Stimulated activated CD4-positive, alpha-beta T cell treated with anti-CD3 and anti-CD28 coated beads, Interleukin-15, amount 100 ng/mL, for 48 hours (primary cell): ENCODE data around the gene TTLL6.
A peak's percentile ranks its signal among the peaks of the same experiment; 100 is the strongest.
"Not testable (repeated sequence)": the region's sequence is repeated elsewhere in the genome, so short reads cannot be mapped to it uniquely, and the experiment has no call there.

Experiments
- DNase-seq, 2 donors: peaks; one replicate each; pipeline ENCODE4 v3.0.0-alpha.2; 2020; ENCODE audit warnings: low read depth in 2 of 2

The TTLL6 gene

DNA sequence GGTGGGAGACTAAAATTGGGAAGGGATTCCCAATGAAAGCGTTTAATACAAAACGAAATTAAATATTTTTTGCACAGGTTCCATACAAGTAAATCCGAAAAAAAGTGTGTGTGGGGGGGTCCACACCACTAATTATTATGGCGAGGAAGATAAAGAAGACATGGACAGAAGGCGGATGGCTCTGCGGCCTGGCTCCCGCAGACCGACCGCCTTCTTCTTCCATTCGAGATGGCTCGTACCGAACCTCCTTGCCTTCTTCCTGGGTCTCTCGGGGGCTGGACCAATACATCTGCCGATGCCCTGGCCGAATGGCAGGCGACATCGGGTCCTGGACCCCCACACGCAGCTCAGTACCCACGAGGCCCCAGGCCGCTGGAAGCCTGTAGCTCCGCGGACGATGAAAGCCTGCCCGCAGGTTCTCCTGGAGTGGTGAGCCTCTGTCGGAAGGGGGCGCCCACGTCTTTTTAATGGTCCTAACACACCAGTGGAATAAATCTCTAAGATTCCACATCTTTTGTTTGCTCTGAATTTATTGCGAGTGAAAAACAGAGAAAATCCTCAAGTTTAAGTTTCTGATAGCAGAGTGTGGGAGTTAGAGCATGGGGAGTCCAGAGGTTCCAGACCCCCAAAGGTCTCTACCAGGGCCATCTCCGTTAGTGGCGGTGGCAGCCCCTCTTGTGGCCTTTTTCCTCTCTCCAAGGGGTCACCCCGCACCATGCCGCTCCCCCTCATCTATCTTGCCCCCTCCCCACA lies 92.6 kb downstream of the TTLL6 start:
- peak; percentile 63 to 75 for DNase-seq

DNA sequence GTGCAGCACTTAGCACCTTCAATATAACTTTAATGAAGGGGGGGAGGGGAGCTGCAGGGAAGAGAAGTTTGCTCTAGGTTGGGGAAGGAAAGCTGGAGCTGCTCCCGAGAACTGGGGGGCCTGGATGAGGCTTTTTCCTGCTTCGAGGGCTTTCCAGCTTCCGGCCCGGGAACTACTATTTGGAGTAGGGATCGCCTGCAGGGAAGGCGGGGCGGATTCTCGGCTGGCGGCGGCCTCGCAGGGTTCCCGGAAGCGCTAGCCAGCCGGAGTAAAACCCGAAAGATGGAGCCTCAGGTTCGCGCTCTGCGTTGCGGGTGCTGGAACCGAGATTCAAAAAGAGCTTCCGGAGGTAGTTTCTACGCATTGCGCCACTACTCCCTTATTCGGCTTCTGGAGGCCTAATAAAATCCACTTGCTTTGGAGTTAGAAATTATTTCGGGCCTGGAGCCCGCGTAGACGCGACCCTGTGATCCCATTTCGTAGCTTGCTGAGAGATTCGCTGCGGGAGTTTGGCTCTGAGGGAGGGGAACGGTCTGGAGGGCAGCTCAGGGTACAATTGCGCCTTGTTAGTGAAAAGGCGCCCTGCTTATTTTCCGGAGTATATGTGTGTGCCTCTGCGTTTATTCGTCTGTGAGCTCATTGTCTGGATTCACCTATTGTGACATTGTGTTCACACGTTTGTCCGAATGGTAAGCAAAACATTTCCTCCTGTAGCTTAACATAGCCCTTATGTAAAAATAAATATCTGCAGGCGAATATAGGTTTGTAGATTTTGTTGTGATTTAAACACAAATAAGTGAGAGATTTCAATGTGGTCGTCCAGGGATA lies 93.4 kb downstream of the TTLL6 start:
- DNase-seq, result no peak

DNA sequence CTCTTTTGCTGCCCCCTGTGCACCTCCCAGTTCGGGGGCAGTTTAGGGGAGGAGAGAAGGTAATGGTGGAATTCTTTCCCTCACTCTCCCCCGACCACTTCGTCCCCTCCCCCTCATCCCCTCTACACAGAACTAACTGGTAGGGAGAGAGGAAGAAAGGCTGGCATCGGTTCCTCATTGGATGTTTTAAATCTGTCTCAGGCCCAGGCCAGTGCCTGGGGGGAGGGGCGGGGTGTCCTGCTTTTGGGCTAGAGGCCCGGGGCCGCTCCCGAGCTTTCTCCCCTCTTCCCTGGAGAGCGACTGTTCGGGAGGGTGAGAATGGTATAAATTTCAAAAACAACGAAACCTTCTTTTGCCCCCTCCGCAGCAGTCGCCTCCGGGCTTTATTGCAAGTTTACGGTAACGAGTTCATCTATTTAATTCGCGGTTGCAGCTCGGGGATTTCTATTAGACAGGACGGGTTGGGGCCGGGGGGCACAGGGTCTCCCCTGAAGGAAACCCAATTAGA lies 94.1 kb downstream of the TTLL6 start, which contains the start of gene PRAC2:
Gene PRAC2 (plus strand): TSS at position 271 of the 508 bp plus-strand sequence. CDS start 1,226 bp downstream, outside the sequence.
- no peak for DNase-seq

DNA sequence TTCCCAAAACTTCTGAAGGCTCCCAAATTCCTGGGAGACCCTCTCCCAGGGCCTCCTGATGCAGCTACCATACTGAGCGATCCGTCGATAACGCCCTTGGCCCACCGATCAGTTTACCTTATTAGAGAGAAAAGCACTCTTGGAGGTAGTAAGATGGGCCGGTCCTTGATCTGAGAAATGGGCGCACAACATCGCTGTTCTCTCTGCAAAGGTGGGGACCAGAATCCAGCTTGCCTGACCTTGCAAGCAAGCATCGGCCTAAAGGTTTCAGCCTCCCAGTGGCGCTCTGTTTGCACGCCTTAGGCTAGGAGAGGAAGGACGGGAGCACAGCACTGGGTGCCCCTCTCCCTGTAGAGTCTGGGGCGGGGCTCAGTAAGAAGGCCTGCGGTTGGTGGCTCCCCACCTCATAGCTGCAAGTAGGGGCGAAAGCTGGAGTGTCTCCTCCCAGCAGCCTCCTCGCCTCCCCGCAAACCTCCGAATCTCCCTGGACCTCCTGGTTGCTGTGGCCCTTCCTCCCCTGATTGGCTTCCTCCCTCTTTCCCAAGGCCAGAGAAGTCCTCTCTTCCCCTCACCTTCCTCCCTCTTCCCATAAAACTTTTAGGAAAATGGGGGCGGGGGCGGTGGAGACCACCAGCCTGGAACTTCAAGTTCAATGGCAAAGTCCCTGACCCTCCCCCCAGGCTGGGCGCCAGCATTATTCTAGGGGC lies 94.7 kb downstream of the TTLL6 start, which contains the start of gene PRAC1:
Gene PRAC1 (minus strand): TSS at position 318 of the 707 bp plus-strand sequence. CDS start 126 bp downstream, at position 192.
- DNase-seq, result no peak

DNA sequence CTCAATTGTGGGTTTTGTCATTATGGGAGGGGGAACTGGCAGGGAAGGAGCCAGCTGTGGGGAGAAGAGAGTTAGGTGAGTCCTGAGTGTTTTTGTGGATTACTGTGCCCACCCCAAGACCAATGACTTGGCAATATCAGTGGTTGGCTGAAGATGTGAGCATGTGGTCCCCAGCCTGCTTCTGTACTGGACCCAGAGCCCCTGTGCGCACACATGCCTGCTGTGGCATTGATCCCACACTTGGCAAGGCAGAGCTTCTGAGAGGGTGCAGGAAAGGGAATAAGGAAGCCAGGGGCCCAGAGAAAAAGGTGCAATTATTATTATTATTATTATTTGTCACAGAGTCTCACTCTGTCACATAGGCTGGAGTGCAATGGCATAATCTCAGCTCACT lies 96.0 kb downstream of the TTLL6 start:
- no peak for DNase-seq

DNA sequence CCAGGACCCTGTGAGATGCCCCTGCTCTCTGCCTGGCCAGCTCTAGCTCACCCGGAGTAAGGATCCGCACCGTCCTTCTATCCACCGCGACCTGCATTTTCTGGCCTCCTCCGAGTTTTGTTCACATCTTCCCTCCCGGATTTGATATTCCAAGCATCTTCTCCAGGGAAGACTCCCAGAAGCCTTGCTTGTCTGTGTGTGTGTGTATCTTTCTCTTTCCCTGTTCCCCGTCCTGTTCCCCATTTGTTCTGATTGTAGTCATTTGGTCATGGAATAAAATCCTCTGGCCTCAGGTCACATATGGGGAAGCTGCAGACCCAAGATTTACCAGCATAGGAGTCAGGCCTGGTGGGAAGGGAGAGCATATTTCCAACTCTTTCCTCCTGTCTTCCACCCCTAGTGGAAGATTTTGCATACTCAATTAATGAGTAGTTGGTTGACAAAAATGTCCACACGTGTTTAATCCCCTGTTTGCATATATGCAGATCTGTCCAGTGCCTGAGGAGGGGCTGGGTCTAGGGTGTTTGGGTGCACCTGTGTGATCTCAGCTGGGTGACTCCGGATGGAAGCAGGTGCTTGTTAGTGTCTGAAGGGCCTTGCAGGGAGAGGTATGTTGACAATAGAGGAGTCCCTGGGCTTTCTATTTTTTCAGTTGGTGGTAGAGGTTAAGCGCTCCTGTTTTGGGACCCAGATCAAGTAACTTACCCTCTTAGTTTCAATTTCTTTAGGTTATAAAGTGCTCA lies 96.6 kb downstream of the TTLL6 start:
- no peak for DNase-seq

DNA sequence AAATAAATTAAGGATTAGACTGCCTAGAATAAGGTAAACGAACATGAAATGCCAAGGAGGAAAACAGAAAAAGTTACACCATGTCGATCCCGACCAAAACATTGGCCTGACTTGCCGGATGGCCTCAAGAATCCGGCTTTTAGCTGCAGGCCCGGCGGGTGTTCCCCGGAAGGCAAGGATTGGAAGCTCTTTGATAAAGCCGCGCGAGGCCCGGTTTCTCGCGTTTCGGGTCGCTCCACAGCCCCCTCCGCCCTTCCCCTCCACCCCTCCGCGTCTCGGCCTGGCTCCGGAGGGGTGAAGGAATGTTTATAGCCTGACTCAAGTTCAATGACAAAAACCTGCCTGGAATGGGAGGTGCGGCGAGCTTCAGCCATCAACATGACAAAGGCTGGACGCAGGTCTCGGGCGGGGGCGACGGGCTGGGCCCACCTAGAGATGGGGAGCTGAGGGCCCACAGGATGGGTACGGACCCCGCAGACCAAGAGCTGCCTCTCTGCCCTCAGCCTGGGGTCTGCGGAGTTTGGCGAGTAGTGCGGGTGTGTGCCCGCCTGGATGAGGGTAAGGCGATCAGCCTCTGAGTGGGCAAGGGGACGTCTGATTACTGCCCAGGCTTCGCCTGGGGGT lies 97.3 kb downstream of the TTLL6 start:
- DNase-seq, result no peak

DNA sequence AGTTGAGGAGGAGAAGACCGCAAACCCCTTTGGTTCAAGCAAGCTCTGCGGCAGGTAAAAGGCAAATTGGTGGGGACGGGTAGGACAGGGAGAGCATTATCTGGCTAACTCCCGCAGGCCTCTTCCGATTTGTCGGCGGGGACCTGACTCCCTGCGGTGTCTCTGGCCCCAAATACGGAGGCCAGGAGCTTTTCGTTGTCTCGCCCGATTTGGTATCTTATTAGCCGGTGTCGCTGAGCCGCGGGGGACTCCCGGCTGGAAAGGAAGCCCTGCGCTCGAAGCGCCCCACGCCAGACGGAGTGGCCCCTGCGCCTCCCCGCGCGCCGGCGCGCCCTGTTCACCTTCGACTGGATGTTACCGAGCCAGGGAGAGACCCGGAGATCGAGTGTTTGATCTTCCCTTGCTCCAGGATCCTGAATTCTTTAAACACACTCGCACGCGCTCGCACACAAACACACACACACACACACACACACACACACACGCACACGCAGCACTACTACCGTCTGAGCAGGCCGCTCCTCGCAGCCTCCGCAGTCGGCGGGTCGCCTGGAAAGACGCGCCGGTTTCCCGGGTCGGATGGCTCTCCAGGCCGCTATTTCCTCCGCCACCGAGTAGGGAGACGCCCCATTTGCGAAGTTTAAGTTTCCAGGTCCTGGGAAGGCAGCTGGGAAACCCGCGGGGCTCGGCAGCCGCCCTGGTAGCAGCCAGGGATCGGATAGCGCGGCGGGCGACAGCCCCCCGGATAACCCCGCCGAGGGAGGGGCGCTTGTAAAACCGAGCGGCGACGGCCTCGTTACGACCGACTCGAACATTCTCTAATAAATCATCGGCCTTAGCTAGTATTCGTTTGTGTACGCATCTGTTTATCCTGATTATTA lies 98.0 kb downstream of the TTLL6 start:
- no peak for DNase-seq

DNA sequence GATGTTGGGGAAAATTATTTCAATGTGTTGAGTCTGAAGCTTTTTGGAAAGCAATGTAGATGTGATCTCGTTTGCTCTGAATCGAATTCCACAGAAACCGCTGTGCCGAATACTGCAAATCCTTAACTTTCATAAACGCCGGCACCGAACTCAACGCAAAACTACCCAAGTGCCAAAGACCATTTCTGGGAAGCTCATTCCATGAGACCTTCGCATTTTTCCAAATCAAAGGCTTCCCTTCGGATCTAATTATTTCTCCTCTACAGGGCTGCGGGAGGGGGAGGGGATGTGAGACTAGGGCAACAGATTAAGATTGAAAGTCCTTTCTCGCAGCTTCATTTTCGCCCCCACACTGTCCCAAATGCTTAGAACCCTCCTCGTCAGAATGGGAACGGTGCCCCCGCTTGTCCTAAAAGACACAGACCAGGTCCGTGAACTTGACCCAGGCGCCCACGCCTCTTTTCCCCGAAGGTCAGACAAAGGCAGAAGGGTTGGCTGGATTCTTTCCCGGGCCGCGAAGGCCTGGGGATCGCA lies 98.7 kb downstream of the TTLL6 start:
- no peak for DNase-seq

DNA sequence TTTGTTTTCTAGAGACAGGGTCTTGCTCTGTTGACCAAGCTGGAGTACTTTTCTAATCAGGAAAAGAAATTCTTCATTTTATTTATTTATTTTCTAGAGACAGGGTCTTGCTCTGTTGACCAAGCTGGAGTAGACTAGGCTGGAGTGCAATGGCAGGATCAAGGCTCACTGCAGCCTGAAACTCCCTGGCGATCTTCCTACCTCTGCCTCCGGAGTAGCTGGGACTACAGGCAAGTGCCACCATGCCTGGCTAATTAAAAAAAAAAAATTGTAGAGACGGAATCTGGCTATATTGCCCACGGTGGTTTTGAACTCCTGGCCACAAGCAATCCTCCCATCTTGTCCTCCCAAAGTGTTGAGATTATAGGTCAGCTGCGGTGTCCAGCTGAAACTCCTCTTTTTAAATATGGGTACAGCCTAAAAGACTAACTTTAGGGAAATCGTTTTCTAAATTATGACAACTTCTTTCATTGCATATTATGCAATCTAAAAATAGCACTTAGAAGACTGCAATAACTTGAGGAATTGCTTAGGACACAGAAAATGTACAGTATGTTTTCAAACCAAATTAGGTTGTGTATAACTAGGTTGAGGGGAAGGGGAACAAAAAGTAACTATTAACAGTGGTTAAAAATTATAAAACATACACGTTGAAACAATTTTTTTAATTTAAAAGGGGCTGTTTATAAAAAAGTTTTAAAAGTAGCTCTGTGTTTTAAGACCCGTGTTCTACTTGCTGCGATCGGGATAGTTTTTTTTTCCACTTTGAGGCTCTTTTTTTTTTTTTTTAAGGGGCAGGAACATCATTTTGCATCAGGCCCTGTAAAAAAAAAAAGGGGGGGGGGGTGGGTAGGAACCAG lies 99.4 kb downstream of the TTLL6 start:
- no peak for DNase-seq

DNA sequence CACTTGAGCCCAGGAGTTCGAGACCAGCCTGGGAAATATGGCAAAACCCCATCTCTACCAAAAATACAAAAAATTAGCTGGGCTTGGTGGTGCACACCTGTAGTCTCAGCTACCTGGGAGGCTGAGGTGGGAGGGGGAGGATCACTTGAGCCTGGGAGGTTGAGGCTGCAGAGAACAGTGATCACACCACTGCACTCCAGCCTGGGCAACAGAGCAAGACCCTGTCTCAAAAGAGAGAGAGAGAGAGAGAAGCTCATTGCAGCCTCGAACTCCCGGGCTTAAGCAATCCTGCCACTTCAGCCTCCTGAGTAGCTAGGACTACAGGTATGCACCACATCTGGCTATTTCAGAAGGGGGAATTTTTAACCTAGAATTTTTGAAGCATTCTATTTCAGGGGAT lies 100.5 kb downstream of the TTLL6 start:
- not testable (repeated sequence) for DNase-seq

DNA sequence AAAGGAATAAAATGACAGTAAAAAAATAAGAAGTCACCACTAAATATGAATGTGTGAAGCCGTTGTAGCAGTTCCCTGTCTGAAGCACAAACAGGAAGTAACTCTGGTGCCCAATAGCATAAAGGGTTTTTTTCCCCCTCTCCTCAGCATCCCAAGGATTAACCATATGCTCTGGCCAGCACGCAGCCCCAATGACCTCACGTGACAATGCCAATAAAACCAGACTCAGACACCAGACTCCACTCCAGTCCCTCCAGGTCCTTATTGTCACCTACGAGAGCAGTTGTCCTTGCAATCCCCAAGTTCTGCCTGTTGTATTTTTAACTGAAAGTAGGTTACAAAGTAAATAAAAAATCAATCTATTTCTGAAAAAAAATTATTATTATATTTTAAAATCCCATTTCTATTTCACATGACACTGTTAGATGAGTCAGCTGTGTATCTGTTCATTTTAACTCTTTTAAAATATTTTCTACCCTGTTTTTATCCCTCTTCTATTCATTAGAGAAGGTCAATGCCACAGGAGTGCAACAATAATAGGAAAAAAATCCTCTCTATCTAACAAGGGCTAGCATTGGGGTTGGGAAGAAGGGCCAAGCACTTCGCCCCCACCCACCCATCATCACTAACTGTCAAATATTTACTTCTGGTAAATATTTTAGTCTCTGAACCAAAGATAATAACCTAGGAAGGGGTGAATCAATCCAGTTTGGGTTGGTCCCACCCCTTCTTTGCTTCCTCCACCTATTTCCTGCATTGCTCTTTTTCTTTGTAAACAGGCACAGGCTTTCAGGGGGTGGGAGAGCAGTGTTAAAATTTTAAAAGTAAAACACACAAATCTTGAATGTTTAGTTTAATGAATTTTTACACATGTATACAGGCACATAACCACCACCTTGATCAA lies 101.3 kb downstream of the TTLL6 start:
- no peak for DNase-seq
